ENCODE data around the gene DOC2B.
"Not testable (repeated sequence)": the region's sequence is repeated elsewhere in the genome, so short reads cannot be mapped to it uniquely, and the experiment has no call there.

DOC2B gene

DNA sequence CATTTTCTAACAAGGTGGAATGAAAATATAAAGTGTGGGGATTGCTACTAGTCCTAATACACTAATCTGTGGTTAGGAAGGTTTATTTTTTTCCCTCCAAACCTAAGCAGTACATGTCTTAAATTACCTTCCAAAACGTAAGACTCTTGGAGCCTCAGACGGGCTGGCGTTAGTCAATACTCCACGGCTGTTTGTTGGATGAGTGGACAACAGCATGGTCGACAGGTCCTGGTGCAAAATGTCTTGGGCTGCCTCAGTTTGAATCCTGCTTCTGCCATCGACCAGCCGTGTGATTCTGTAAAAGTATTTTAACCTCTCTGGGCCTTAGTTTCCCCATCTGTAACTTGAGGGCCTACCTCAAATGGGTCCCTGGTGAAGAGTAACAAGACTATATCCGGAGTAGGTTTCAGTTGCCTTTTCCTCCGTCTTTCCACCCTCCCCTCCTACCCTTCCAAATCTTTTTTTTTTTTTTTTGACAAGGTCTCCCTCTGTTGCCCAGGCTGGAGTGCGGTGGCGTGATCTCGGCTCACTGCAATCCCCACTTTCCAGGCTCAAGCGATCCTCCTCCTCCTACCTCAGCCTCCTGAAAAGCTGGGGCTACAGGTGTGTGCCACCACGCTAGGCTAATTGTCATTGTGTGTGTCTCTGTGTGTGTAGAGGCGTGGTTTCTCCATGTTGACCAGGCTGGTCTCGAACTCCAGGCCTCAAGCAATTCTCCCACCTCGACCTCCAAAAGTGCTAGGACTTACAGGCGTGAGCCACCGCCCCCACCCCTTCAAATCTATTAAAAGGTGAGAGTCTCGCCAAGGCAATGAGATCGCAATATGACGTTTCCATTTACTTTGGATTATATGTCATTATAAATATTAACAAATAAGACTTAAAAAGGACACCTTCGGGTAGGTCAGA, 38.3 kb downstream of the DOC2B start:
- no peak for DNase-seq

DNA sequence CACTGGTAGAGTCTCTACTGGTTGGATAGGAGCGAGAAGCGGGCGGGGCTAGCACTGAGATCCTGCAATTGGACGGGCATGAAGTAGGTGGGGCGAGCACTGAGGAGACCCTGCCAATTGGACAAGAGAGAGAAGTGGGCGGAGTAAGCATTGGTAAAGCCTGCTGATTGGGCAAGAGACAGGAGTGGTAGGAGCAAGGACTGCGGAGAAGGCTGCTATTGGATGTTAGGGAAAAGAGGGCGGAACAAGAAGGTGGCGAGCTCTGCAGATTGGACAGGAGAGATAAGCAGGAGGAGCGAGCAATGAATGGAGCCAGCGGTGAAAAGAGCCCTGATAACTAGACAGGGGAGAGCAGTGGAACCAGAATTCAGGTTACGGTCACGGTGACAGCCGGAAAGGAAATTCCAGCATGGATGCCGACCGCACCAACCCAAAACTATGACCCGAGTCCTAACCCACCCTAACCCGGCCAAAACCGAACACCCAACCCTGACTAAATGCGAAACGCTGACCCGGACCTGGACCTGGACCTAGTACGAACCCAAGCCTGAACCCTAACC, 39.3 kb downstream of the DOC2B start:
- DNase-seq: peak; percentile 23

DNA sequence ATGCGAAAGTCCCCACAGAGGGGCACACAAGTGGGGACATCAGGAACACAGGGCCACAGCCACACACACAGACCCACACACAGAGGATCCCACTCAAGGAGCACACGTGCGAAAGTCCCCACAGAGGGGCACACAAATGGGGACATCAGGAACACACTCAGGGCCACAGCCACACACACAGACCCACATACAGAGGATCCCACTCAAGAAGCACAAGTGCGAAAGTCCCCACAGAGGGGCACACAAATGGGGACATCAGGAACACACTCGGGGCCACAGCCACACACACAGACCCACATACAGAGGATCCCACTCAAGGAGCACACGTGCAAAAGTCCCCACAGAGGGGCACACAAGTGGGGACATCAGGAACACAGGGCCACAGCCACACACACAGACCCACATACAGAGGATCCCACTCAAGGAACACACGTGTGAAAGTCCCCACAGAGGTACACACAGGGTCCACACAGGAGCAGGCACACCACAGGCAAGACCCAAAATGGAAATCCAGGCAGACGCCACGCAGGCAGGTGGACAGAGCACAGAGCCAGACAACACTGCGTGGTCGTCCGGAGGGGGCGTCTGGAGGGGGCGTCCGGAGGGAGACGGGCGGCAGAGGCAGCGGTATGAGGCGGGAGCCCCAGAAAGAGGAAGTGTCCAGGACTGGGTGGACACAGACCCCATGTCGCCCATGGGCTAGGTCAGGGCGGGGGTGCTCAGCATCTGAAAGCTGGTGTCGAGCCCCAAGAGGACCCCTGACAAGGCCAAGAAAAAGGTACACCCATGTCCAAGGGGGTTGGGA, 41.8 kb downstream of the DOC2B start:
- not testable (repeated sequence) for DNase-seq

GRCh38 chr17:137166-137807, 44.2 kb downstream of the DOC2B start, which contains the start of gene SCGB1C2:
SCGB1C2 (plus strand) TSS chr17:137569; CDS start chr17:137591, 22 bp downstream.
- not testable (repeated sequence) for DNase-seq

DNA sequence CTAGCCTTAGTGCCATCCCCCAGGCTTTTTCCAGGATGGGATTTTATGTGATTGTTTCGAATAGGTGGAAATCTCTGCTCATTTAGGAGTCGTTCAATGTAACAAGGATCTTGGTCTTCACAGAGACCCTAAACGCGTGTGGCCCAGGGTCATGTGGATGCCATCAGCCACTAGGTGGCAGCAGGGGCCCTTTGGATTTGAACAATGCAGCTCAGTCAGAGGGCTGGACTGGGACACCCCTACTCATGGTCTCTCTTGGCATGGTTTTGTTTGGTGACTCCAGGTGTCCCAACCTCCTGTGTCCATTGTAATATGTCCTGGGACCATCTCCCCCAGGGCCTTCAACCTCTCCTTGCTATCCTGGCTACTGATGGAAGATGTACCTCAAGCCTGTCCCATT, 44.9 kb downstream of the DOC2B start:
- DNase-seq: not testable (repeated sequence)

DNA sequence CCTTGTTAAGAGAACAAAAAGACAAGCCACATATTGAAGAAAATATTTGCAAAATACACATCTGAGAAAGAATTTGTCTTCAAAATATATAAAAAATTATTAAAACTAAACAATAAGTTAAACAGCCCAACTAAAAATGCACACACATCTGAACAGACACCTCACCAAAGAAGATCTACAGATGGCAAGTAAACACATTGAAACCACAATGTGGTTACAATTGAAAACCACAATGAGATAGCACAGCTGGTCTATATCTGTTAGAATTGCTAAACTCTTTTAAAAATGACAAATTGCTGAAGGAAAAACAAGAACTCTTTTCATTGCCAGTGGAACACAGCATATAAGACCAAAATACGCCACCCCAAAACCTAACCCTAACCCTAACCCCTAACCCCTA, 45.6 kb downstream of the DOC2B start:
- DNase-seq: not testable (repeated sequence)

GRCh38 chr17:135022-135421, 46.4 kb downstream of the DOC2B start:
- DNase-seq: not testable (repeated sequence)

GRCh38 chr17:134332-134785, 47.1 kb downstream of the DOC2B start:
- DNase-seq: not testable (repeated sequence)

DNA sequence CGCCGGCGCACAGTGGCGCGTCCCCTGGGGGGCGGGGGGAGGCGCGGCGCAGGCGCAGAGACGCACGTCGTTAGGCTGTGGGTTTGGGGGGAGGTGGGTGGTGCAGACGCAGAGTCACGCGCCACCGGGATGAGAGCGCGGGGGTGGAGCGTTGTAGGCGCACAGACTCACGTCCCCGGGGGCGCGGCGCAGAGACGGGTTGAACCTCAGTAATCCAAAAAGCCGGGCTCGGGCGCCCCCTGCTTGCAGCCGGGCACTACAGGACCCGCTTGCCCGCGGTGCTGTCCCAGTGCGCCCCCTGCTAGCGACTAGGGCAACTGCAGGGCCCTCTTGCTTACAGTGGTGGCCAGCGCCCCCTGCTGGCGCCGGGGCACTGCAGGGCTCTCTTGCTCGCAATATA, 47.5 kb downstream of the DOC2B start:
- not testable (repeated sequence) for DNase-seq

DNA sequence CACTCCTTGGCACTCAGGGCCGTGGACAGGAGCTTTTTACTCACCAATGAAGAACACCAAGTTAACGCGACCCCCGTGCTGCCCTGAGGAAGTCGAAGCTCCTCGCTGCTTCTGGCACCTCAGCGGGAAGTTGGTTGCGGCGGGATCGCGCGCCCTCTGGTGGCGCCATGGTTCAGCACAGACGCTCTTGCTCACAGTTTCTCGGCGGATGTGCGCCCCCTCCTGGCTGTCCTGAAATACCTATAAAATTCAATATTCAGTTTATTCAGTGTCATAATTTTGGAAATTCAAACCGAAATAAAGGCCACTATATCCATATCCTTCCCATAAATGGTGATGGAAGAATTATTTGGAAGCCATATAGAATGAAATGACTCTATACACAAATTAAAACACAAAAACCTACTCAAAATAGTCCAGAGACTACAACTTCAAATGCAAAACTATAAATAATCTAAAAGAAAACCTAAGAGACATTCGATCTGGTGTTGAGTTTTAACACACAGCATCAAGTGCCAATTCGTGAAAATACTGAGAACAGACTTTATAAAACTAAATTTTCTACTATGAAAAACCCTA, 63.0 kb downstream of the DOC2B start:
- DNase-seq: not testable (repeated sequence)

DNA sequence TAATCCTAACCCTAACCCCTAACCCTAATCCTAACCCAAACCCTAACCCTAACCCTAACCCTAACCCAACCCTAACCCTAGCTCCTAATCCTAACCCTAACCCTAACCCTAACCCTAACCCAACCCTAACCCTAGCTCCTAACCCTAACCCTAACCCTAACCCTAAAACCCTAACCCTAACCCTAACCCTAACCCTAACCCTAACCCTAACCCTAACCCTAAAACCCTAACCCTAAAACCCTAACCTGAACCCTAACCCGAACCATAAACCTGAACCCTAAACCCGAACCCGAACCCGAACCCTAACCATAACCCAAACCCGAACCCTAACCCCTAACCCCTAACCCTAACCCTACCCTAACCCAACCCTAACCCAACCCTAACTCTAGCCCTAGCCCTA, 68.3 kb downstream of the DOC2B start:
- not testable (repeated sequence) for DNase-seq

Measured in kidney glomerular epithelial cell (primary cell).